Activated gamma-delta T cell (primary cell): ENCODE results near the gene RNF141.

Experiments
- DNase-seq: peaks from one replicate; lab custom pipeline; 2025; lab: John Stamatoyannopoulos, UW

Gene RNF141

DNA sequence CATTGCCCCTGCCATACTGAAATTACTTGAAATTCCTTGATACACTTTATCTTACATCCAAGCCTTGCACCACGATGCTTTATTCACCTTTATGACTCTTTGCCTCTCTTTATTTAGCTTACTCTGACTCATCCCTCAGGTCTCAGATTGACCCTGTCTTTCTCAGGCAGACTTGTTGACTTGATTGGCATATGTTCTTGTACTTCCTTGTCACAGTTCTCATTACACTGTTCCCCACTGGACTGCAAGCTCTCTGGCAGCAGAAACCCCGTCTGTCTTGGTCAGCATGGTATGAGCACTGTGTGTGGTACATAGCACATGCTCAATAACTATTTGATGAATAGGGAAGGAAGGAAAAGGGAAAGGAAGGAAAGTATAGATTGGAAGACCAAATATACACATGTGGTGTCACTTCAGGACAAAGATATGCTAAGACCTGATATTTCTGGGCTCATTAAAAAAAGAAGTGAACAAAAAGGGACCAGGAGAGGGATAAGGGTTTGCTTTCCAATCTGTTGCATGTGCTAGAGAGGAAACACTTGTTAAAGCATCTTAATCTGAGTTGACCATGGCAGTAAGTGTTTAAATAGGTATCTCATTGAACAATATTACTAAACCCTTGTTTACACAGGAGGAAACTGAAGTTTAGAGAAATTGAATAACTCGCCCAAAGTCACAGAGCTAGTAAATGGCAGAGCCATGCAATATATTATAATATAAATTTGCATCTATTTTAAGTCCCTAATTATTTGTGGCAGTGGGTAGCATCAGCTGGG lies 20.2 kb upstream of the RNF141 start:
- DNase-seq, result no peak

DNA sequence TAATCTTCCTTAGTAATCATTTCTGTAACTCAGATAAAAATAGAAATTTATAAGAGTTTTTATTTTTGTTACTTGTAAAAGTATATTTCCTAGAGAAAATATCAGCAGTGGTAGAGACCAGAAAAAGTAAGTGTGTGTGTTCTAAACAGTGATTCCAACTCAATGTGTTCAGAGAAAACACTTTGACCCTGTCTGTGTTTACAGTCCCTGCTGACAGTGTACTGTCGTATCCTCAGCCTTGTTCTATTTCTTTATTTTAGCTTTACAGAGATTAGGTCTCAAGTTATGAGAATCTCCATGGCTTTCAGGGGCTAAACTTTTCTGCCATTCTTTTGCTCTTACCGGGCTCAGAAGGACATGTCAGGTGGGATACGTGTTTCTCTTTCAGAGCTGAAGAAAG lies 17.3 kb upstream of the RNF141 start:
- DNase-seq, result no peak

DNA sequence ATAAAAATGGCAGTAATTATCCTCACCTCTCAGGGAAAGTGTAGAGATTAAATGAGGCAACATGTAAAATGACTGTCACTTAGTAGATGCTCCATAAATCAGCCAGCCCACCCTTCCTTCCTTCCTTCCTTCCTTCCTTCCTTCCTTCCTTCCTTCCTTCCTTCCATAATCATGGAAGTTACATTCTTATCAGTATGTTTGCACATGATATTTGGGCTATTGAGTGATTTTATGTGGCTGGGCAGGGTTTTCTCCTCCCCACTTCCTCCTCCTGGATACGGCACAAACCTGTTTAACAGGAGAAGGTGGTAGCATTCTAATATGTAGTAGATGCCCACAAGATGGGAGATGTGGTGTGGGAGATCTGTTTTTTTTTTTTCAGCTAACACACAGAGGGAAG lies 15.6 kb upstream of the RNF141 start:
- no peak for DNase-seq

DNA sequence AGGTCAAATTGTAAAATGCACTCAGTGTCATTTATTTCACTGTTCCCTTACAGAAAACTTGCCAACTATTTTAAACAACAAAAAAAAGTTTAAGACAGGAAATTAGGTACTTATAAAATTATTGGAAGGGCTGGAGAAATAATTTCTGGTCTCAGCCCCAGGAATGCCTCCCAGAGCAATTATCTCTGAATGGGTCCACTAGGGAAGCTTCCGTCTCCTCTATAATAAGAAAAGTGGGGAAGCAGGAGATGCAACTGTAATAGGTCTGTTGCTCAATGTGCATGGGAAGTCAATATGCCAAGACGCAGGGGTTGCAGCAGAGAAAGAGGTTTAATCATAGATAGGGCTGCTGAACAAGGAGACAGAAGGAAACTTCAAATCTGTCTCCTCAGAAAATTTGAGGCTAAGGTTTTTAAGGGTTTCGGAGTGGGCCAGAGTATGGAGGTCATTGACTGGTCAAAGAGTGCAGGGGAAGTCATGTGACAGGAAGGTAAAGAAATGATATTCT lies 10.9 kb upstream of the RNF141 start:
- DNase-seq, result no peak

DNA sequence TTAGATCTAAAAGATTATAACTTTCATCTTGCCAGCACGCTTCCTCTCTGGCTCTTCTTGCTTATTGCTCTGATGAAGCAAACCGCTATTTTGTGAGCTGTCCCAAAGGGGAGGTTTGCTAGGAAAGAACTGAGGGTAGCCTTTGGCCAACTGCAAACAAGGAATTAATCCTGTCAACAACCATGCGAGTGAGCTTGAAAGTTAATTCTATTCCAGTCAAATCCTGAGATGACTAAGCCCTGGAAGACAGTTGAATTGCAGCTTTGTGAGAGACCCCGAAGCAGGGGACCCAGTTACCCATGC lies 10.3 kb upstream of the RNF141 start:
- DNase-seq, result no peak

DNA sequence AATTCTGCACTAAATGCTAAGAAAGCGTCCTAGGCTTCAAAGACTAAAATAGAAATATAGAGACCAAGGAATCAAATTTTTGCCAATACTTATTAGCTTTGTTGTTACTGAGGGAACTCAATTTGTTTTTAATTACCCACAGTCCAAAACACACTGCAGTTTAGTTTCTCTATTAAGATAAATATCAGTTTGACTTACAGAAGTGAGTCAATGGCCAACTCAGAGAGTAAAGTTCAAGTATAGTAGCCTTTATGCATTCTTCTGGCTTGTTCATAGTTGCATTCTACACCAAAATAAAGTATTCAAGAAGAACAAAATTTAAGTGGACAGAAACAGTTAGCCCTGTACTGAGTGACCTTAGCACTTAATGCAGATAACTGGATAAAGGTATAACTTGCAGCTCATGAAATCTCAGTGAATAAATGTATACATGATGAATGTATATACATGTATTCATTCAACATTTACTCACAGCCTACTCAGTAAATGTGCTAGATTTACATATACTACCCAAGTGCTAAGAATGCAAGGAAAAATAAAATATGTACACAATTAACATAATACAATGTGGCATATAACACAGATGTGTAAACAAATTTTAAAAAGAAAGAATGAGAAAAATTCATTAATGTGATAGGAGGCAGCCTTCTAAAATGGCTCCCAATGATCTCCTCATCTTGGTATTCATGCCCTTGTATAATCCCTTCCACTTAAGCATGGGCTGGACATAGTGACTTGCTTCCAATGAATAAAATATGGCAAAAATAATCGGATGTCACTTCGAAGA lies 9.7 kb upstream of the RNF141 start:
- no peak for DNase-seq

DNA sequence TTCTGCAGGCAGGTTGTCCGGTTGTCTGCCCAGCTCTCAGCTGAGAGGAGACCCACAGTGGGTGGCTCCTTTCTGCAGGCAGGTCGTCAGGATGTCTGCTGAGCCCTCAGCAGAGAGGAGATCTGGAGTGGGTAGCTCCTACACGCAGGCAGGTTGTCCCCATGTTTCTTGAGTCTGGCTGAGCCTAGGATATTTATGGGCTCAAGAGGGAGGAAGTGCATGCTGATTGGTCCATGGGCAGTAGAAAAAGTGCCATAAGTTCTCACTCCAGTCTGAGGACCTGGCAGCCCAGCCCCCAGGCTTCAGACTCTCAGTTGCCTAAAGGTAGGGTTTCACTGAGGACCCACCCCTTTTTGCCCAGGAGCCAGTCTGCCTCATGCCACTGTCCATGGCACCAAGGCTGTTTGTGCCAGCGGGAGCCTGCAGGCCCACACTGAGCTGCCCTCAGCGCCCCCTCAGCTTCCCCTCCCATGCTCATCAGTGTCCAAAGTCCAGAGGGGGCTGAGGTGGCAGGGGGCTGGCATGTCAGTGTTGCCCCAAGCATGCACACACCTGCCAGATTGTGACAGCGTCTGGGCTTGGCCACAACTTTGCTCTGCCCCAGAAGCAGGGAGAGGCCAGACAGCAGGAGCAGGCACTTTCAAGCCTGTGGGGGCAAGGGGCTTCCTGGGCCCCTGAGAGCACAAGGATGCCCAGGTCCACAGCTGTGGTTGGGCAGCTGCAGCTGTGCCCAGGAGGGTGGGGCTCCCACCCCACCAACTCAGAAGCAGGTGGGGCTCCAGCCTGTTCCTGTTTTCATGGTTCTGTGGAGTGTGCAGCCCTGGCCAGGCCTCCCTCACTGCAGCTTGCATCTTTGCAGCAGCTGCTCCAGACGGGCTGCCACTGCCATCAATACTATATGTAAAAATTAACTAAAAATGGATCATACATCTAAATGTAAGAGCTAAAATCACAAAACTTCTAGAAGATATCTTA lies 3.8 kb upstream of the RNF141 start:
- DNase-seq, result no peak

DNA sequence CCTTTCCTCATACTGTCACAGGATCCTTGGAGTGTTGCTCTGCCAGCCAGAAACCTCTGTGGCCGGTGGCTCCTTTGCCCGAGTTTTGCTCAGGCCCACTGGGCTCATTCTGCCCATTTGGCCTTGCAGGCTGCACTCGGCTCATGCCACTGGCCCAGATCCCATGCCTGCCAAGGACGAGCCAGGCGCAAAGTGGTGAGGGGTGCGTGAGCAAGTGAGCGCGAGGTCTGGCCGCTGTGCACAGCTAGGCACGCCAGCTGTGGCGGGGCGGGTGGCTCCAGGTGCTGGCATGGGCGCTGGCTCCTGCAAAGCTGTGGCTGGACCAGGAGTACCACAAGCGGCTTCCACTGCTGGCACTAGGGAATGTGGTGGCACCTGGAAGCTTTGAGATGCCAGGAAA lies 2.8 kb upstream of the RNF141 start:
- DNase-seq, result no peak

DNA sequence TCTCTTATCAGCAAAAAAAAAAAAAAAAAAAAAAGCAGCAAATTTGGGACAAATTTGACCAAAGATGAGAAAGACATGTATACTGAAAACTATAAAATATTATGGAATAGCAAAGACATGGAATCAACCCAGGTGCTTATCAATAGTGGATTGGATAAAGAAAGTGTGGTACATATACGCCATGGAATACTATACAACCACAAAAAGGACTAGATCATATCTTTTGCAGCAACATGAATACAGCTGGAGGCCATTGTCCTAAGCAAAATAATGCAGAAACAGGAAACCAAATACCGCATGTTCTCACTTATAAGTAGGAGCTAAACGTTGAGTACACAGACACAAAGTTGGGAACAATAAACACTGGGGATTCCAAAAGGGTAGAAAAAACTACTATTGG lies 1.8 kb upstream of the RNF141 start:
- no peak for DNase-seq

DNA sequence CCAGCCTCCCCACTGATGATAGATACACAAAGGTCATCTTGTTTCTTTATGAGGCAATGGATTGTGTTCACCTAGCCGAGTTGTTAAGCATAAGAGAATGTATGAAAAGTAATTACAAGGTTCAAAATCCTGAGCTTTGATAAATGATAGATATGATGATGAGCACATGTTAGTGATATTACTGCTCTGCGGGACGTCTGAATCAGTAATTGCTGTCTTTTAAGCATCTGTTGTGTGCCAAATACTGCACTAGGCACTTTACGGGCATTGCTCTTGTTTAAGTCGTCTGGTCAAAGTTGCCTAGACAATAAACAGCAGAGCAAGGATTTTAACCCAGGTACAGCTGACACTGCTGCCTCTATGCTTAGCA lies 559 bp upstream of the RNF141 start:
- DNase-seq, result no peak

DNA sequence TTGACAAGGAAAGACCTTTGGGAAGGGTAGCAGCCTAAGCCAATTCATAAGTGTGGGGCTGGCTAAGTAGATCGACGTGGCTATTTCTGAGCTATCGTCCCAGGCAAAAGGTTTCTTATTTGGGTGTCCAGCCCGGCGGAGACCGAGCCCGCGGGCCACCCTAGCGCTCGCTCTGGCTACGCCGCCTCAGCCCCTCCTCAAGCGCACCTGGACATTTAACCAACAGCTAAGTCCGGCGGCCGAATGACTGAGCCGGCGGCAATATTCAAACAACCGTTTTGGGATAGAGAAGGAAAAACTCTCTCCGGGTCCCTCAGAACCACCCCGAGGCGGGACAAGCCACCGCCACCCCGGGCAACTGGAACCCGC lies 457 bp downstream of the RNF141 start:
- no peak for DNase-seq

DNA sequence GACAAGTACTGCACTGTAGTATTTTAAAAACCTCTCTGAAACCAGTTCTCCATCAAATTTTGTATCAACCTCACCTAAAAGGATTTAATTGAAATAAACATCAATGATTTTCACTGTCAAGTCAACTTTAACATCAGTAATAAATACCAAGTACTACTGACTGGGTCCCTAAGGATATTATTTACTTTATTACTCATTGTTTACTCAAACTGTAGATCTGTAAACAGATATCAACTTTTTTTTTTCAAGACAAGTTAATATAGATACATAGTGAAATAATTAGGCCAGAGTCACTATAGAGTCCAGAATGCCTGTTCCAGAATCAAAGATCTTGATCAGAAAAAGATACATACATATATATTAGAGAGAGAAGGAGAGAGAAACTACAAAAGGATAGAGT lies 1.6 kb downstream of the RNF141 start:
- no peak for DNase-seq

DNA sequence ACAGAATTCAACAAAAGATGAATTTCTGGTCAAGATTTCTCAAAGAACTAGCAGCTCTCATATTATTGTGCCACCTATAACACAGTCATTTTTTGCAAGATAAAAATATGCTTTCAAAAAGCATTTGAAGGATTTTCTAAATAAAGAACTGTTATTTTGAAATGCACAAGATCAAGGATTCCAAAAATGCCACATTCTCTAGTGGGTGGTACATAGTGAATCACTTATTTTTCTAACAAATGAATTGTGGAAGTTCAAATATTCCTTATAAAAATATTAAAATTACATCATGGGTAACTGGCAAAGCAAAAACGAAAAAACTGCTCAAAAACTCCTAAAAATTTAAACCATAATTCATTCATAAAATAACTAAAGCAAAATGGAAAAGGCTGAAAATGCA lies 2.1 kb downstream of the RNF141 start:
- no peak for DNase-seq

DNA sequence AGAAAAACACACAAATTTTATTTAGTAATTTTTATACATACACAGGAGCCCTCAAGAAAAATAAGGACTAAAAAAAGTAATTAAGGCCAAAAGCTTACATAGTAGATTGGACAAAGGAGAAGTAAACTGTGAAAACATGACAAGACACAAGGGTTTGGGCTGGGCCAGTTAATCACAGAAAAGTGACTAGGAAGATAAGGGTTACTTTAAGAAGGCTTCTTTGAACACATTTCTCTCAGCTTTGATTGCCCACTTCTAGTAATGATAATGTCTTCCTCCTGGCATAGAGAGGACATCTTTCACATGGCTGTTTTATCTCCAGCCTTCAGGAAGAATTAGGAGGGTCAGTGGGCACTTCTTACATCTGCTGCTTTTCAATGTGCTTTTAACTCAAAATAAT lies 3.4 kb downstream of the RNF141 start:
- no peak for DNase-seq

DNA sequence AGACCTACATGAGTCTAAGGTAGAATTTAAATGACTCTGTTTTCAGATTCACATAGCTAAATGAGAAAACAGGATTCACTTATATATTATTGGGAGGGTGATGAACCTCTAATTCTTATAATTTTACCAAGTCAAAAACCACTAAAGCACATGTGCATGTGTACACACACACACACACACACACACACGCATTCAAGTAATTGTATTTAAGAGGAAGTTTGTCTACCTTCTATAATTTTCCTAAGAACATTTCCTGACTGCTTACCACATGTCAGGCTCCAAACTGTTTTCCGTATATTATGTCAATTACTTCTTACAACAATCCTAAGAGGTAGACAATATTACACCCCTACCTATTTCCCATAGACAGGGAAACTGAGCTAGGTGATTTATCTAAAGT lies 6.7 kb downstream of the RNF141 start:
- no peak for DNase-seq

DNA sequence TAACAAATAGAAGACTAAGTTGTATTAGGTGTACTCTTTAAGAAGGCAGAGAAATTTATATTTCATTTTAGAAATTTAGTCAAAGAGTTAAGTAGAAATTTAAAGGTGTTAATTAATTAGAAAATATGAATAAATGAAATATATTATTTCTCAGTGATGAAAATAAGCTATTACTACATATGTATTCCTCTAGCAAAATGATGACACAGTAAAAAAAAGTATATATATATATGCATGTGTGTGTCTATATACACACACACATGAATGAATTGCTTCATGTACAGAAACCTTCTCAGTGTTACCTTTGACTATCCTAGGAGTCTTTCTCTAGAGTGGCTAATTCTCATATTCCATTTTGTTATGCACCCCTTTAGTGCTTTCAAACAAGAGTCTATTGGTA lies 7.7 kb downstream of the RNF141 start:
- no peak for DNase-seq

DNA sequence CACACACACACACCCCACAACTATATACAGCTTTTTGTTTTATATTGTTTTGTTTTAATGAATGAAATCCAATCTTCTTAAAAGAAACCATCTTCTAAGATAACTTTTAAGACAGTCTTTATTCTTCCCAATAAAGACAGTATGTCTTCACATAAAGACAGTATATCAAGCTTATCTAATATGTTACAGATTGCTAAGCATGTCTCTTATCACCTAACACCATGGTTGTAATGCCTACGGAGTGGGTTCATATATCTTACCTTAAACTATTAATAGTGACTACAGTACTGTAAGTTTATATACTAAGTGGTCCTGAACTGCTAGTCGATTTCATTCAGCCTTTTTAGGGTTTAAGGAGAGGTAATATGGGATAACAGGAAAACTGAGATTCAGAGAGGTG lies 8.5 kb downstream of the RNF141 start:
- no peak for DNase-seq

DNA sequence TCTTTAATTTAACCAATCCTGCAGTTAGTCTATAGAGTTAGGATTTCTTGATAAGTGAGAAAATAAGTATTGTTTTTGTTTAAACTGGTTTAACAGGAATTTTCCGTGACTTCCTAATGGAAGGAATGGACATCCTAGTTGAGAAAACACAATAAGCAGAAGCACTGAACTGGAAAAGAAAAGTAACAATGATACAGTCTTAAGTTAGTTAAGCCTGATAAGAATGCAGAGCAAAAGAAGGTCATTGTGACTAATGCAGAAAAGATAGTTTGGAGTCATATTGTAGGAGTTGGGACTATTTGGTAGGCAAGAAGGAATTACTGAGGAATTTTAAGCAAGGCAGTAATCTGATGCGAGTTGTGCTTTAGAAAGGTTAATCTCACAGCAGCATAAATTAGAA lies 11.7 kb downstream of the RNF141 start:
- no peak for DNase-seq

DNA sequence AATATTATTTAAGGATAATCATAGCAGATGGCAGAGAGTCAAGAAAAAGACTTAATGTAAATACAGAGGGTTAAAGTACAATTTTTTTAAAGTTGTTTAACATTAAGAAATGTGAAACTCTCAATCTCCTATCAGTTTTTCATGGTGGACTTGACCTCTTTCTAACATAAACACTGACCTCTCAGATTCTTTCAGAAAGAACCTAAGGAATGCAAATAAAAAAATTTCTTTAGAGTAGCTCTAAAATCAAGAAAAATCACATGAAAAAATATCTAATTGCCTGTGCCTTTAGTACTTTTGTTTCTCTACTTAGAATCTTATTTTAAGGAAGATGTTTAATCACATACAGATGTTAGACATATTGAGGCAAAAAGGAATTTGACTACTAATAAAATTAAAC lies 12.9 kb downstream of the RNF141 start:
- no peak for DNase-seq

DNA sequence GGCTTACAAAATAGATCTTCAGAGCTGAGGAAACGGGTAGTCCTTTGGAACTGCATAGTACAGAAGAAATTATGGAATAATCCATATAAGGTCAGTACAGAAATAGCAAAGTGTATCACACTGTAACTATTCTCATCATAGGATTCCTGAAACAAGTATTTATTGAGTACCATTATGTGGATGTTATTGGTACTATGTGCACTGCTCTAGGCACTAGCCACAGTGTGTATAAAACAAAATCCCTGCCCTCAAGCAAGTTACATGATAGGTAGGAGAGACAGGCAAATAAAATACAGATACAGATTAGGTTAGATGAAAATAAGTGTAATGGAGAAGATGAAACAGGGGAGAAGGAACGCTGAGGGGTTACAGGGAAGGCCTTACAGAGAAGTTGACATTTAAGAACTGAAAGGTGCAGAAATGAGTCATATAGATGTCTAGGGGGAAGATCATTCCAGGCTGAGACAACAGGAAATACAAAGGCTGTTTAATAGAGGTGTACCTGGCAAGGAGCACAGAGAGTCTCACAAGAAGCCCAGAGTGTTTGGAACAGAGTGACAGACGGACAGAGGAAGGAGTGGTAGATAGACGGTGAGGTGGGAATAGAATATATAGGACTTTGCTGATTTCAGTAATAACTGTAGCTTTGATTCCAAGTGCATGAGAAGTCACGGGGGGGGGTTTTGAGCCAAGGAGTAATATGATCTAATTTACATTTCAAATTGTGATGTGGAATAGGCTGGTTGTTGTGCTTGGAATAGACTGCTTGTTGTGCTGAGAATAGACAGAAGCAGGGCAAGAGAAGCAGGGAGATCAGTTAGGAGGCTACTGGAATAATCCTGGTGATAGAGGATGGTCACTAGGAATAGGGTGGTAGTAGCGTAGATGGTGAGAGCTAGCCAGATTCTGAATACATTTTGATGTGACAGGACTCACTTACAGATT lies 13.7 kb downstream of the RNF141 start:
- no peak for DNase-seq

DNA sequence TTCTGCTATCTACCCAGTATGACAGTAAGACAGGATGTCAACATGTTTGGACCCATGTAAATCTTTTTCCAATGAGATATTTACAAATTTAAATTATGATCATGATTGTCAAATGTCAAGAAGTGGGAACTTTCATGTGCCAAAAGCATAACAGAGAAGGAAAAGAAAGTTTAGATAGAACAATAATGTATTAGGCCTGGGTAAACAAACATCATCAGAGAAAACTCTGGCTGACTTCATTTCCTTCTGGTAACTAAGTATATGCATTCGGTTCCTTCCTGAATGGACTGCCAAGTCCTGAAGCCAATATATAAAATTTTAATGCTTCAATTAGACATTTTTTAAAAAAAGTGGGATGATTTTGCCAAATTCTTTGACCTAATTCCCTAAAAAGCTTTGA lies 16.5 kb downstream of the RNF141 start:
- no peak for DNase-seq
